H4 (cell line): Measurements from ENCODE around the gene PCGF6. TPM values are rescaled to one million over a fixed set of nuclear protein-coding genes. Genes with fewer than 3 reads are reported as not detected.
A peak's percentile ranks its signal among the peaks of the same experiment; 100 is the strongest.
"Not testable (repeated sequence)": the region's sequence is repeated elsewhere in the genome, so short reads cannot be mapped to it uniquely, and the experiment has no call there.

ENCODE experiments used
- DNase-seq: peaks from one replicate; pipeline ENCODE4 v3.0.0-alpha.2; 2015; ENCODE audit warnings: low spot score
- total RNA-seq: library from RNA; depleted of rRNA; stranded (reverse); fragments of >200 nt; shearing (Covaris generic); gene quantifications from 2 replicates; pipeline ENCODE4 v1.2.3, GENCODE V29; 2014; rRNA removed

Gene PCGF6, protein sequence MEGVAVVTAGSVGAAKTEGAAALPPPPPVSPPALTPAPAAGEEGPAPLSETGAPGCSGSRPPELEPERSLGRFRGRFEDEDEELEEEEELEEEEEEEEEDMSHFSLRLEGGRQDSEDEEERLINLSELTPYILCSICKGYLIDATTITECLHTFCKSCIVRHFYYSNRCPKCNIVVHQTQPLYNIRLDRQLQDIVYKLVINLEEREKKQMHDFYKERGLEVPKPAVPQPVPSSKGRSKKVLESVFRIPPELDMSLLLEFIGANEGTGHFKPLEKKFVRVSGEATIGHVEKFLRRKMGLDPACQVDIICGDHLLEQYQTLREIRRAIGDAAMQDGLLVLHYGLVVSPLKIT
- total RNA-seq = 12.0 and 14.9 TPM in 2 replicates

DNA sequence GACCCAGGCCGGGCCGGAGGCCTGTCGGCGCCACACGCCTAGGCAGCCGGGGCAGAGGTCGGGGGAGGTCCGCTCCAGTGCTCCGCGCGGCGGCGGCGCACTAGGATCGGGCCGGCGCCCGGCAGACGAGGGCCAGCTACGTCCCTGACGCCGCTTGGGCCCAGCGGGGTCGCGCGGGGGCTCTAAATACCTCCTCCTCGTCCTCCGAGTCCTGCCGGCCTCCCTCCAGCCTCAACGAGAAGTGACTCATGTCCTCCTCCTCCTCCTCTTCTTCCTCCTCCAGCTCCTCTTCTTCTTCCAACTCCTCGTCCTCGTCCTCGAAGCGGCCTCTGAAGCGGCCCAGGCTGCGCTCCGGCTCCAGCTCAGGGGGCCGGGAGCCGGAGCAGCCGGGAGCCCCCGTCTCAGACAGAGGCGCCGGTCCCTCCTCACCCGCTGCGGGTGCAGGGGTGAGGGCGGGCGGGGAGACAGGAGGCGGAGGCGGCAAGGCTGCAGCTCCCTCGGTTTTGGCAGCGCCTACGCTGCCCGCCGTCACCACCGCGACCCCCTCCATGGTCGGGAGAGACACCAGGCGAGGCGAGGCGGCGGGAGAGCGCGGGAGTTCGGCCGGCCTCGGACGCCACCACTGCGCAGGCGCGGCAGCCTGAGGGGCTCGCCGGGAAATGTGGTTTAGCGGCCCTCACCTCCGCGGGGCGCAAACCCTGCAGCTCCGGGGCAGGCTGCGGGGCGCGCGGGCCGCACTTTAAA, at the start of gene PCGF6:
TSS of gene PCGF6 (minus strand) at position 624 of the 744 bp plus-strand sequence. CDS start at position 550, 74 bp downstream.
- peak; percentile 53 for DNase-seq

DNA sequence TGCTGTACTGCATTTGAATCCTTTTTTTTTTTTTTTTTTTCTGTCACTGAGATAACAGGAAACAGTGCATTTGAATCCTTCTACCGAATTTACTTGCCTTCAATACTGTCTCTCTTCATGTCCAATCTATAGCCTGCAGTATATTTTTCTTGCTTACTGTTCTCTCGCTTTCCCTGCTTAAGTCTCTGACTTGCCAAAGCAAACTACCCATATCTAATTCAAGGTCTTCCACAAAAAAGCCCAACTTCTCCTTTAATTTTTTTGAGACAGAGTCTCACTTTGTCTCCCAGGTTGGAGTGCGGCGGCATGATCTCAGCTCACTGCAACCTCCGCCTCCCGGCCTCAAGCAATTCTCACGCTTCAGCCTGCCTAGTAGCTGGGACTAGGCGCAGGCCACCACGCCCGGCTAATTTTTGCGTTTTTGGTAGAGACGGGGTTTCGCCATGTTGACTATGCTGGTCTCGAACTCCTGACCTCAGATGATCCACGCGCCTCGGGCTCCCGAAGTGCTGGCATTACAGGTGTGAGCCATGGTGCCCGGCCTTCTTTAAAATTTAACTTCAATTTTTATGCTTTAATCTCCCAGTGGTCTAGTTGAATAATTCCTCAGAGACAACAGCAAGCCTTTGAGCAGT, 46.4 kb upstream of the PCGF6 start:
- DNase-seq = no peak

DNA sequence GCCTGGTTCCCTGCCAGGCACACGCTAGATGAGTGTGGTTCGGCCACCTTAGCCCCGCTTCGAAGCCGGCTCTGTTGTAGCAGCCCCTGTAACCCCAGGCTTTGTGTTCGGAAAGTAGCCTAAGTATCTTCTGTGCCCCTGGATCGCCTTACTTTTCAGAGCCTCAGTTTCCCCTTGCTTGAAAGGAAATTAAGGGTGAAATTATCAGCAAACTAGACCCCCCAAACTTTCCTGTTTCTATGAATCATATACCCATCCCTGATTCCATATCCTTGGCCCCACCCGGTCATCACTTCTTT, 45.8 kb upstream of the PCGF6 start:
- no peak for DNase-seq

DNA sequence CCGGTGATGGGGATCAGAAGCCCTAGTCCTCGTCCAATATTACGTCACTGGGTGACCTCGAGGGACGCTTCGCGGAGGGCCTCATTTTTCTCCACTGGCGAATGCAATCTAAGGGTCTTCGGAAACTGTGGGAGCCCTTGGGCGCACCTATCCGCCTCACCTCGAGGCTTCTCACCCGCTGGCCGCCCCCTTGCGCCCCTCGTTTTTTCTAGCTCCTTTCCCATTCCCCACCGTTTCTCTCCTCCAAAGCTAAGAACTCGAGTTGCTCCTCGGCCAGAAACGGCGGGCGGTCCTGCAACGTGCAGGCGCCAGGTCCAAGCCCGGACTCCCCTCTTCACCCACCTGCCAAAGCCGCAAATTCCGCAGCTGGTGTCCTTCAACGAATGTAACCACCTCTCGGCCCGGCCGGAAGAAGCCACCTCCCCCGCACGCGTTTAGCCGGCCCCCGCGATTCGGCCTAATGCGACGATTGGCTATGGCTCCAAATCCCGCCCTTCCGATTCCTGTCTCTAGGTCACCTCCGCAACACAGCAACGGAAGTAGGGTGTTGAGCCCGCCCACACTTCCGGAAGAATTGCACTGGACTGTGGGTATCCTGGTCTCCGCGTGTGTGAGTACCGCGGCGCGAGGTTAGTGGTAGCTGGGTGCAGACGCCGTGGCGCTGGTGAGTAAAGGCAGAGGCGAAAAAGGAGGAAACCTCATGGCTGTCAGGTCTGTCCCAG, 45.3 kb upstream of the PCGF6 start, which contains the start of the genes ATP5MK and PDCD11:
TSS of gene ATP5MK (minus strand) at position 409 of the 722 bp plus-strand sequence. CDS start 4,018 bp downstream, outside the sequence.
TSS of gene PDCD11 (plus strand) at position 560 of the 722 bp plus-strand sequence. CDS start 1,801 bp downstream, outside the sequence.
- DNase-seq = peak; percentile 98

DNA sequence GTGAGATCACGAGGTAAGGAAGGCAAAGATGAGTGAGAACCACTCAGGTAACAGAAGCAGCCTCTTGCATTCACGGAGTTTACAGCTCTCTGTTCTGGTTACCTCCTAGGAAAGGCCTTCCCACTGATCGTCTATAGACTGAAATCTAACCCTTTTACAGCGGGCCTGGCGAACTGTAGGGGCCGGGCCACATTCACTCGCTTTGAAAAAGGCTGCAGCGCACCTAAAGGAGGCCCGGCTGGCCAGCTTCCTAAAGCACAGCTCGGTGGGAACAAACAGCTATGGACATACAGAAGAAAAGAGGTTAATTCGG, 44.8 kb upstream of the PCGF6 start:
- no peak for DNase-seq

DNA sequence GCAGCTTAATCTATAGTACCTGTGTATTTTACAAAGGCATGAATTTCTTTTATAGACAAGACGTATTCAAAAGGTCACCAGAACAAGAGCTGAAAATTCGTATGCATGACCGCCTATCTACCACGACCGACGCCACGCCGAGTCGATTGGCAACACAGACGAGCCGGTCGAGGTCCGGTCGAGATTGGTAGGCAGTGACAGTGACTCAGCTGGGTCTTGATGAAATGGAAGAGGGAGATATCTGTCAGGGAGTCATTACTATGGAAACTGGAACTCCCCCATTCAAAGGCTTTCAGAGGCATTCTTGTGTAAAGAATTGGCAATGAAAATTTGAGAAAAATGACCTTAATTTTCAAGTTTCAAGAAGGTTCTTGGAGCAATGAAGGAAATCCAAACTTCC, 43.2 kb upstream of the PCGF6 start:
- no peak for DNase-seq

DNA sequence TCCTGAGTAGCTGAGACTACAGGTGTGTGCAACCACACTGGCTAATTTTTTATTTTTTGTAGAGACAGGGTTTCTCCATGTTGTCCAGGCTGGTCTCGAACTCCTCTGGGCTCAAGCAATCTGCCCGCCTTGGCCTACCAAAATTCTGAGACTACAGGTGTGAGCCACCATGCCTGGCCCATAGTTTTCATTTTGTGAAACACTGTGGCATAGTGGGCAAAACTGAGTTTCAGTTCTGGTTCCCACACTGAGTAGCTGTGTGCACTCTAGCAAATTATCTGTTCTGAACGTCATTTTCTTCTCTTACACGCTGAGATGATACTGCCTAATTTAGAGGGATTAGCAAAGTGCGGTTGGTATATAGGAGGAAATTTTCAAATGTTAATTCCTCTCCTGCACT, 31.8 kb upstream of the PCGF6 start:
- DNase-seq = no peak

DNA sequence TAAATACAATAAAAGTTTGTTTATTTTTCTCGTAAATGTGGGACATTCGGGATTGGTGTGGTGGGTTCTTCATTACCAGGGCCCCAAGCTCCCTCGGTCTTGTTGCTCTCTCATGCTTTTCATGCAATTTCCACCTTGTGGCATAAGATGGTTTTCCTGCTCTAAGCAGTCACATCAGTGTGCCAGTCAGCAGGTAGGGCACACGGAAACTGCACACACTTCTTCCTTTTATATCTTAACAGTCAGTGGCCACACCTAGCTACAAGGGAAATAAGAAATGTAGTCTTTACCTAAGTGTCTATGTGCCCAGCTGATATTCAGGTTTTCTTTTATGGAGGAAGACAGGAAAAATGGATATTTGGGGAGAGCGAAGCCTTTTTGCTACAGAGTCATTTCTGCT, 23.3 kb upstream of the PCGF6 start:
- no peak for DNase-seq

DNA sequence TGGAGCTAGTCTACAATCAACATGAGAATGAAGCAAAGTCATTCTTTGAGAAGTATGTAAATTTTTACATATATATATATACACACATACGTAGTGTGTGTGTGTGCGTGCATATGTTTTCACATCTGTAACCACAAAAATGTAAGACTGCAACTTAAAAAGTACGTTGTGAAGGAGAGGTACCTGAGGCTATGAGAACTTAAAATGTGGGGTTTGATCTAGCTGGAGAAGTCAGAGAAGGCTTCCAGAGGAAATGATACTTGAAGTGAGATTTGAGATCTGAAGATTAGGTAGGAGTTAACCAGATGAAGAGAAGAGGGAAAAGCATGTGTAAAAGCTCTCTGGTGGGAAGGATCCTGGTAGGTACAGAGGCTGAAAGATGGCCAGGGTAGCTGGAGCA, 22.6 kb upstream of the PCGF6 start:
- DNase-seq = no peak

DNA sequence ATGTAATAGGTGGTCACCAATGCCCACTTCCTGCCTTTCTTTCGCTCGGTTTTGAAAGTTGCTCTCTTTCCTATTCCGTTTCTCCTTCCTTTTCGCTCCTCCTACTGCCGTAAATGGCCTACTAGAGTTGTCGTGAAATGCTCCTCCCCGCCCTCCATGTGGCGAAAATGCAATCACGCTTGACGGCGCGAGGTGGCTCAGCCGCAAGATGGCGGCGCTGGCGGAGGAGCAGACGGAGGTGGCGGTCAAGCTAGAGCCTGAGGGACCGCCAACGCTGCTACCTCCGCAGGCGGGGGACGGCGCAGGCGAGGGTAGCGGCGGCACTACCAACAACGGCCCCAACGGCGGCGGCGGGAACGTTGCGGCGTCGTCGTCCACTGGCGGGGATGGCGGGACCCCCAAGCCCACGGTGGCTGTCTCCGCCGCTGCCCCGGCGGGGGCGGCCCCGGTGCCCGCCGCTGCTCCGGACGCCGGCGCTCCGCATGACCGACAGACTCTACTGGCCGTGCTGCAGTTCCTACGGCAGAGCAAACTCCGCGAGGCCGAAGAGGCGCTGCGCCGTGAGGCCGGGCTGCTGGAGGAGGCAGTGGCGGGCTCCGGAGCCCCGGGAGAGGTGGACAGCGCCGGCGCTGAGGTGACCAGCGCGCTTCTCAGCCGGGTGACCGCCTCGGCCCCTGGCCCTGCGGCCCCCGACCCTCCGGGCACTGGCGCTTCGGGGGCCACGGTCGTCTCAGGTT, 17.0 kb upstream of the PCGF6 start, which contains the start of gene TAF5:
TSS of gene TAF5 (plus strand) at position 195 of the 737 bp plus-strand sequence. CDS start at position 209, 14 bp downstream.
- DNase-seq = peak; percentile 96

DNA sequence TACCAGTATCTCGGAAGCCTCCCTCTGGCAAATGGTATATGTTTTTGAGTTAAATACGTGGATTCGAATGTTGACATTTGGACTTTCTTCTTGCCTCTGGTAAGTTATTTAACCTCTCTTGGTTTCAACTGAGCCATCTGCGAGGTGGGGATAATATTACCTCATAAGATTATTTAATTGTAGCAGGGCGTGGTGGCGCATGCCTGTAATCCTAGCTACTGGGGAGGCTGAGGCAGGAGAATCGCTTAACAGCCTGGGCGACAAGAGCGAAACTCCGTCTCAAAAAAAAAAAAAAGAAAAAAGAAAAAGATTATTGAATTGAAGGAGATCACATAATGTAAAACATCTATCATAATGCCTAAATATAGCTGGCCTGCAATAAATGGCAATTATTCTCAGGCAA, 16.4 kb upstream of the PCGF6 start:
- no peak for DNase-seq

DNA sequence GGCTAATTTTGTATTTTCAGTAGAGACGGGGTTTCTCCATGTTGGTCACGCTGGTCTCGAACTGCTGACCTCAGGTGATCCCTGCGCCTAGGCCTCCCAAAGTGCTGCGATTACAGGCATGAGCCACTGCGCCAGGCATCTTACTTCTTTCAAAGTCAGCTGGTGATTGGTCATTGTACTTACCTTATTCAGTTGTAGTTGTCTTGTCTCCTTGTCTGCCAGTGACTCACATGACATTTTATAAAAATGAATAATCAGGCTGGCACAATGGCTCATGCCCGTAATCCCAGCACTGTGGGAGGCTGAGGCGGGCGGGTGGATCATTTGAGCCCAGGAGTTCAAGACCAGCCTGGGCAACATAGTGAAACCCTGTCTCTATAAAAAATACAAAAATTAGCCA, 9.9 kb upstream of the PCGF6 start:
- DNase-seq = not testable (repeated sequence)

DNA sequence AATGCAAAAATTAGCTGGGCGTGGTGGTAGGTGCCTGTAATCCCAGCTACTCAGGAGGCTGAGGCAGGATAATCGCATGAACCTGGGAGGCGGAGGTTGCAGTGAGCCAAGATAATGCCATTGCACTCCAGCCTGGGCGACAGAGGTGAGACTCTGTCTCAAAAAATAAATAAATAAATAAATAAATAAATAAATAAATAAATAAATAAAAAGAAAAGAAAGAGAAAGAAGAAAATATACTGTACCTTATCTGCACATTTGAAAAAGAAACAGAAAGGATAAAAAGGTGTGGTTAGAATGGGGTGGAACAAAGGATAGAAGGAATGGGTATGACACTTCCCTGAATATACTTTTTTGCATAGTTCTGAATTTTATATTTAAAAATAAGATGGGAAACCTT, 8.6 kb upstream of the PCGF6 start:
- not testable (repeated sequence) for DNase-seq

DNA sequence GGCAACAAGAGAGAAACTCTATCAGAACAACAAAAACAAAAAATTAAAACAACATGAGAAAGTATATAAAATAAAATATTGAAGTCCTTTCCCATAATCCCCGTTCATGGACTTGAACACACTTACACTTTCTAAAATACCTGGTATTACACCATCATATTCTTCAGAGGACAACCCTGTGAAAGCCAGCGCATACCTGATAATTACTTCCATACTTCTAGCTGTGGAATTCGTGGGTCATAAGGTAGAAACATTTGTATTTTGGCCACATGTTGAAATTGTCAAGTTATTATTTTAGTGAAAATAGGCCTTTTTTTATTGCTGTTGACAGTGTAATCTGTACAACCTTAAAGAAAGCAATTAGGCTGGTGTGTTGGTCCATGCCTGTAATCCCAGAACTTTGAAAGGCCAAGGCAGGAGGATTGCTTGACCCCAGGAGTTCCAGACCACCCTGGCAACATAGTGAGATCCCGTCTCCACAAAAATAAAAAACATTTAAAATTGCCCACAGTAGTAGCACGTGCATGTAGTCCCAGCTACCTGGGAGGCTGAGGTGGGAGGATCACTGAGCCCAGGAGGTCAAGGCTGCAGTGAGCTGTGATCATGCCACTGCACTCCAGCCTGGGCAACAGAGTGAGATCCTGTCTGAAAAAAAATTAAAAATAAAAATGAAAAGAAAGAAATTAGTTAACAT, 5.1 kb upstream of the PCGF6 start:
- no peak for DNase-seq

DNA sequence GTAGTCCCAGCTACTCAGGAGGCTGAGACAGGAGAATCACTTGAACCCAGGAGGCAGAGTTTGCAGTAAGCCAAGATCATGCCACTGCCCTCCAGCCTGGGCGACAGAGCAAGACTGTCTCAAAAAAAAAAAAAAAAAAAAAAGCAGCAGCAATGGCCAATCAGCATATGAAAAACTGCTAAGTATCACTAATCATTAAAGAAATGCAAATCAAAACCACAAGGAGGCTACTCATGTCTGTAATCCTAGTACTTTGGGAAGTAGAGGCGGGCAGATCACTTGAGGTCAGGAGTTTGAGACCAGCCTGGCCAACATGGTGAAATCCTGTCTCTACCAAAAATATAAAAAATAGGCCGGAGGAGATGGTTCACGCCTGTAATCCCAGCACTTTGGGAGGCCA, 3.6 kb upstream of the PCGF6 start:
- not testable (repeated sequence) for DNase-seq

DNA sequence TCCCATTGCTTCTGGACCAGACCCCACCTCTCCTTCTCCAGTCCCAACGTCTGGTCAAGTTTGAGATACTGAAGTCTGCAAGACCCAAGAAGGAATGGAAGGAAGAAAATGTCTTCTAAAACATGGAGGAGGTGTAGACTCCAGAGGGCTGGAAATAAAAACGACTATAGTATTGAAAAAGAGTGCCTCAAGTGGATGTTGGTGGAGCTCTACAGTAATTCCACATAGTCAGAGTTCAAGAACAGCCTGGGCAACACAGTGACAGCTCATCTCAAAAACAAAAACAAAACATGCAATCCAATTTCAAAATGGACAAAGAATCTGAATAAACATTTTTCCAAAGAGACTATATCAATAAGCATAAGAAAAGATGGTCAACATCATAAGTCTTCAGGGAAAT, 2.3 kb upstream of the PCGF6 start:
- DNase-seq = no peak

DNA sequence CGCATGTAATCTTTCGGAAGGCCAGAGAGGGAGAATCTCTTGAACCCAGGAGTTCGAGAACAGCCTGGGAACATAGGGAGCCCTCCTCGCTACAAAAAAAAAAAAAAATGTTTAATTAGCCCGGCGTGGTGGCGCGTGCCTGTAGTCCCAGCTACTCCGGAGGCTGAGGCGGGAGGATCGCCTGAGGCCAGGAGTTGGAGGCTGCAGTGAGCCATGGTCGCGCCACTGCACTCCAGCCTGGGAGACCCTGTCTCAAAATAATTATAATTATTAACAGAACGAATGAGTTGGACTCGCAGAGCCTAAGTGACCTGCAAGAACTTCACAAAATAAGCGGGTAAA, 794 bp downstream of the PCGF6 start:
- DNase-seq = no peak

DNA sequence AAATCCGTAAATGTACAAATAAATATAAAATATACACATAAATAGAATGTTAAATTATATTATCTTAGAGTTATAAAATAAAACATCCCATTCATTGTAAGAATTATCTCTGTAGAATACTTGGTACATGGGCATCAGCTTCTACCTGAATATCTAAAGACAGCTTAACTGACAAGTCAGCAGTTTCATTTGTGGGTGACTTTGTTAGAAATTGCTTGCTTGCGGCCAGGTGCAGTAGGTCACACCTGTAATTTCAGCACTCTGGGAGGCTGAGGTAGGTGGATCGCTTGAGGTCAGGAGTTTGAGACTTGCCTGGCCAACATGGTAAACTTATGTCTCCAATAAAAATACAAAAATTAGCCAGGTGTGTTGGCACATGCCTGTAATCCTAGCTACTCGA, 14.6 kb downstream of the PCGF6 start:
- no peak for DNase-seq

DNA sequence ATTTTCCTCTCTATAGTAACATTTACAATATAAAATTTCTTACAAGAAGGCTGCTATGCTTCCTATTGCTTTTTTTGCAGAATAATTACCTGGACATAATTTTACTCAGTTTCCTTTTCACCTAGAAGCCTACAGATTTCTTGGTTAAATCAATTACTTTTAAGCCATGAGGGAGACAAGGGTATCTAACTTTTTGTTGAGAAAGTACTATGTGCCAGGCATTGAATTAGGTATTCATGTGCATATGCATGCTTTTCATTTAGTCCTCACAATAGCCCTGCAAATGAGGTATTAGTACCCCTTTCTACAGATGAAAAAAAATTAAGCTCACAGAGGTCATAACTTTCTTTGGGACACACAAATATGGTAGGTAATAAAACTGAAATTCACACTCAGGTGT, 16.4 kb downstream of the PCGF6 start:
- DNase-seq = no peak

DNA sequence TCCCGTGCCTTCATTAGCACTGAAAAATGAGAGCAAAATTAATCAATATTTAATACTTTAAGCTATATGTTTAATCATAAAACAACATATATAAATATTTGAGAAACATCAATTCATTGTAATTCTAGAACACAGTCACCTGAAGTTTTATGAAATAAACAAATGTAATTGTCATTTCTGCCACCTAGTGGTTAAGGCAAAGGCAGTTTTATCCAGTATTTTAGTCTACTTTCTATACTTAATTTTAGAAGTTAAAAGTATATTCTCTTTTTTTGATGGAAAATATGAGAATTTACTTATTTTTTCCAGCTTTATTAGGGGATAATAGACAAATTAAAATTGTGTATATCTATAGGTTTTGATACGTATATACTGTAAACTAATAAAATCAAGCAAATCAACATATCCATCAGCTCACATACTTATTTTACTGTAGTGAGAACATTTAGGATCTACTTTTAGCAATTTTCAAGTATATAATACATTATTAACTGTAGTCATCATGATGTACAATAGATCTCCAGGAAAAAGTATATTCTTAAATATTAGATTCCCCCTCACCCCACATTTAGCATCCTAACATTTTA, 16.9 kb downstream of the PCGF6 start:
- DNase-seq = peak; percentile 8
